Peyer's patch (tissue), 4 donors: ENCODE data around the gene MS4A10. TPM values are rescaled to one million over a fixed set of nuclear protein-coding genes. Genes with fewer than 3 reads are reported as not detected.

Experiments
- DNase-seq, 3 donors: peaks; one replicate each; pipeline ENCODE4 v3.0.0-alpha.2; 2017 to 2019
- H3K27ac ChIP-seq, 4 donors: fragments of 200-600 bp; sonication (generic); one replicate each; pipeline ENCODE4 v1.5.1; 2016 to 2019
- H3K27me3 ChIP-seq, 2 donors: fragments of 200-600 bp; sonication (generic); one replicate each; pipeline ENCODE4 v1.5.1; 2019
- H3K36me3 ChIP-seq, 3 donors: fragments of 200-600 bp; sonication (generic); one replicate each; pipeline ENCODE4 v1.5.1; 2016 to 2019
- H3K4me1 ChIP-seq, 4 donors: fragments of 200-600 bp; sonication (generic); one replicate each; pipeline ENCODE4 v1.5.1; 2016 to 2019
- H3K4me3 ChIP-seq, 4 donors: fragments of 200-600 bp; sonication (generic); 1 replicate in 3 of 4; 2 replicates in 1 of 4; pipeline ENCODE4 v1.5.1; 2016 to 2019; ENCODE audit warnings: mild to moderate bottlenecking in 1 of 4
- H3K9me3 ChIP-seq, 4 donors: fragments of 200-600 bp; sonication (generic); one replicate each; pipeline ENCODE4 v1.5.1; 2016 to 2019; ENCODE audit warnings: mild to moderate bottlenecking in 1 of 4
- CTCF ChIP-seq, 6 experiments: fragments of 450-650 bp in 4 of 6; fragments of 200-600 bp in 2 of 6; sonication (generic) in 1 of 6; IDR thresholded peaks; one replicate each; pipeline ENCODE4 v1.5.1; 2017 to 2019; ENCODE audit warnings: antibody characterized with exemption in 6 of 6, mild to moderate bottlenecking in 3 of 6, moderate library complexity in 1 of 6
- POLR2A ChIP-seq, 2 donors: fragments of 450-650 bp; IDR thresholded peaks; one replicate each; pipeline ENCODE4 v1.5.1; 2017; ENCODE audit warnings: antibody characterized with exemption in 2 of 2, mild to moderate bottlenecking in 2 of 2, moderate library complexity in 2 of 2
- total RNA-seq, 4 donors: library from RNA; depleted of rRNA; stranded (reverse); fragments of >200 nt; gene quantifications; one replicate each; pipeline ENCODE4 v1.1.0, GENCODE V29; 2016

MS4A10 gene
- total RNA-seq, 4 donors from 2014 or later, result 5.0 to 338 (median 221) TPM

- peak in 1 of 3 donors; percentile 52 for DNase-seq
- H3K4me3 ChIP-seq, result no peak overlapping the region
- no peaks in the 10 kb centered on the region for H3K4me1 ChIP-seq
- H3K9me3 ChIP-seq, result no peaks in the 10 kb centered on the region
- TF ChIP-seq CTCF (IDR thresholded peaks at IDR 0.05) (peak in 4 of 6 experiments; percentile 15 to 37 (median 29)), POLR2A (IDR thresholded peaks at IDR 0.05) (no peak)
- H3K27me3 ChIP-seq, result no peaks in the 10 kb centered on the region
- no peak overlapping the region for H3K27ac ChIP-seq
- H3K36me3 ChIP-seq, result no peaks in the 10 kb centered on the region
Measured at GRCh38 chr11:60767388-60767811, 17.7 kb upstream of the MS4A10 start.

GRCh38 chr11:60768202-60768601 lies 16.9 kb upstream of the MS4A10 start:
- no peak for TF ChIP-seq POLR2A (IDR thresholded peaks at IDR 0.05)
- TF ChIP-seq CTCF (IDR thresholded peaks at IDR 0.05), result no peak
- no peaks in the 10 kb centered on the region for H3K9me3 ChIP-seq
- no peaks in the 10 kb centered on the region for H3K27me3 ChIP-seq
- H3K27ac ChIP-seq, result no peak overlapping the region
- no peaks in the 10 kb centered on the region for H3K4me1 ChIP-seq
- H3K4me3 ChIP-seq, result no peak overlapping the region
- DNase-seq, result peak in 1 of 3 donors; percentile 38
- H3K36me3 ChIP-seq, result no peaks in the 10 kb centered on the region

- no peak overlapping the region for H3K4me3 ChIP-seq
- DNase-seq, result no peak
- H3K36me3 ChIP-seq, result no peaks in the 10 kb centered on the region
- TF ChIP-seq POLR2A (IDR thresholded peaks at IDR 0.05) (no peak), CTCF (IDR thresholded peaks at IDR 0.05) (no peak)
- H3K27ac ChIP-seq, result no peak overlapping the region
- no peaks in the 10 kb centered on the region for H3K9me3 ChIP-seq
- H3K4me1 ChIP-seq, result no peaks in the 10 kb centered on the region
- no peaks in the 10 kb centered on the region for H3K27me3 ChIP-seq
Measured at GRCh38 chr11:60769273-60769672, 15.9 kb upstream of the MS4A10 start.

- H3K36me3 ChIP-seq, result no peaks in the 10 kb centered on the region
- DNase-seq, result peak in 1 of 3 donors; percentile 40
- TF ChIP-seq CTCF (IDR thresholded peaks at IDR 0.05) (no peak), POLR2A (IDR thresholded peaks at IDR 0.05) (no peak)
- H3K27me3 ChIP-seq, result no peaks in the 10 kb centered on the region
- H3K4me3 ChIP-seq, result no peak overlapping the region
- no peak overlapping the region for H3K27ac ChIP-seq
- H3K9me3 ChIP-seq, result no peaks in the 10 kb centered on the region
- H3K4me1 ChIP-seq, result peaks cover 0 to 2% (median 0%) of the 10 kb centered on the region in 4 donors
Measured at GRCh38 chr11:60769811-60770210, 15.3 kb upstream of the MS4A10 start.

GRCh38 chr11:60771146-60771545 lies 14.0 kb upstream of the MS4A10 start:
- Histone ChIP-seq H3K9me3 (no peaks in the 10 kb centered on the region), H3K27ac (no peak overlapping the region), H3K27me3 (no peaks in the 10 kb centered on the region), H3K4me1 (peaks cover 0 to 13% (median 0%) of the 10 kb centered on the region in 4 donors), H3K36me3 (no peaks in the 10 kb centered on the region), H3K4me3 (no peak overlapping the region)
- DNase-seq, result peak in 1 of 3 donors; percentile 15
- TF ChIP-seq POLR2A (IDR thresholded peaks at IDR 0.05) (no peak), CTCF (IDR thresholded peaks at IDR 0.05) (no peak)
